Measurements from ENCODE around the gene ENOX1. TPM values are rescaled to one million over a fixed set of nuclear protein-coding genes. Genes with fewer than 3 reads are reported as not detected.

The ENOX1 gene
- total and polyA plus RNA-seq, 2 of the 13 experiments (the other 11 are each of a cell fraction or from before 2014, with no cell fraction given) = not detected

- in situ Hi-C loops (cut with HindIII; ENCODE audit: extremely low pct_ligation_motif_present, low pct_unique_long_range_greater_than_20kb) (no loop called here), intact Hi-C loops (cut with micrococcal nuclease; ENCODE audit: unreplicated experiment) (no loop called here)
- Histone ChIP-seq H3K4me2 (ENCODE audit: low read depth, low read length) (no peak overlapping the region), H3K27me3 (ENCODE audit: control insufficient read depth in 1 of 2, insufficient read depth in 2 of 2, low read length in 2 of 2) (no peaks in the 10 kb centered on the region), H3K9me3 (ENCODE audit: low read length) (peaks cover 3% of the 10 kb centered on the region; the same call in 1 of the 2 replicates), H3K79me2 (ENCODE audit: insufficient read depth, low read length) (no peaks in the 10 kb centered on the region), H3K9ac (ENCODE audit: insufficient read depth, low read depth, low read length) (no peak overlapping the region), H3K27ac (ENCODE audit: extremely low read length, insufficient read depth, low read length) (no peak overlapping the region), H3K4me1 (ENCODE audit: insufficient read depth, low read length) (no peaks in the 10 kb centered on the region), H3K4me3 (replicated peaks in 1 of 3; ENCODE audit: insufficient read depth in 1 of 3, low read depth in 2 of 3, low read length in 3 of 3) (no peak overlapping the region), H2AFZ (ENCODE audit: low read length) (no peak overlapping the region), H4K20me1 (ENCODE audit: insufficient read depth, low read length) (no peaks in the 10 kb centered on the region), H3K36me3 (replicated peaks in 1 of 2; ENCODE audit: control insufficient read depth in 1 of 2, insufficient read depth in 2 of 2, low read length in 2 of 2) (no peaks in the 10 kb centered on the region)
- FAIRE-seq (no peak), DNase-seq (ENCODE audit: low spot score) (no peak), ATAC-seq (no peak)
- BruUV-seq (replicated peaks) = no TSS peak
- TF ChIP-seq GABPA (IDR thresholded peaks at IDR 0.05; ENCODE audit: low read depth, low read length) = no peak
- TF ChIP-seq GABPA (CRISPR knock-in tag; IDR thresholded peaks at IDR 0.05; ENCODE audit: low read depth) = no peak
- TF ChIP-seq DNMT1 (CRISPR knock-in tag; IDR thresholded peaks at IDR 0.05) = no peak
- ChIA-PET CTCF (ENCODE audit: low intra/inter-chr PET ratio, low total read pairs) (no interaction called here), POLR2A (no interaction called here)
These were observed 579.9 kb downstream of the ENOX1 start for GRCh38 chr13:43206838-43207237.

GRCh38 chr13:43205416-43205815 is 581.4 kb downstream of the ENOX1 start:
- no peaks in the 10 kb centered on the region for H3K36me3 ChIP-seq (replicated peaks in 1 of 2; ENCODE audit: control insufficient read depth in 1 of 2, insufficient read depth in 2 of 2, low read length in 2 of 2)
- ChIA-PET CTCF (ENCODE audit: low intra/inter-chr PET ratio, low total read pairs) (no interaction called here), POLR2A (no interaction called here)
- H4K20me1 ChIP-seq (ENCODE audit: insufficient read depth, low read length) = no peaks in the 10 kb centered on the region
- ATAC-seq (no peak), FAIRE-seq (no peak), DNase-seq (ENCODE audit: low spot score) (no peak)
- H3K27me3 ChIP-seq (ENCODE audit: control insufficient read depth in 1 of 2, insufficient read depth in 2 of 2, low read length in 2 of 2) = no peaks in the 10 kb centered on the region
- no peak overlapping the region for H3K9ac ChIP-seq (ENCODE audit: insufficient read depth, low read depth, low read length)
- no peaks in the 10 kb centered on the region for H3K4me1 ChIP-seq (ENCODE audit: insufficient read depth, low read length)
- BruUV-seq (replicated peaks) = no TSS peak
- in situ Hi-C loops (cut with HindIII; ENCODE audit: extremely low pct_ligation_motif_present, low pct_unique_long_range_greater_than_20kb) = no loop called here
- no peak overlapping the region for H3K27ac ChIP-seq (ENCODE audit: extremely low read length, insufficient read depth, low read length)
- no peak overlapping the region for H3K4me3 ChIP-seq (replicated peaks in 1 of 3; ENCODE audit: insufficient read depth in 1 of 3, low read depth in 2 of 3, low read length in 3 of 3)
- H3K9me3 ChIP-seq (ENCODE audit: low read length) = peaks cover 5% of the 10 kb centered on the region; the same call in 1 of the 2 replicates
- H3K4me2 ChIP-seq (ENCODE audit: low read depth, low read length) = no peak overlapping the region
- 38% methylated on average over 4 of the region's 4 CpGs for WGBS (ENCODE audit: low lambda C conversion rate)
- H2AFZ ChIP-seq (ENCODE audit: low read length) = no peak overlapping the region
- H3K79me2 ChIP-seq (ENCODE audit: insufficient read depth, low read length) = no peaks in the 10 kb centered on the region
- intact Hi-C loops (cut with micrococcal nuclease; ENCODE audit: unreplicated experiment) = no loop called here
- TF ChIP-seq ZMAT5 (CRISPR knock-in tag; IDR thresholded peaks at IDR 0.05; ENCODE audit: borderline replicate concordance, low read depth) = no peak
- no peak for TF ChIP-seq KDM5A (IDR thresholded peaks at IDR 0.05; ENCODE audit: borderline replicate concordance, low read length)
- no peak for TF ChIP-seq IRX3 (CRISPR knock-in tag; IDR thresholded peaks at IDR 0.05; ENCODE audit: borderline replicate concordance, low read depth)
- TF ChIP-seq ZNF382 (CRISPR knock-in tag; IDR thresholded peaks at IDR 0.05; ENCODE audit: borderline replicate concordance) = no peak
- TF ChIP-seq RCOR2 (CRISPR knock-in tag; IDR thresholded peaks at IDR 0.05) = no peak
- no peak for TF ChIP-seq TEF (CRISPR knock-in tag; IDR thresholded peaks at IDR 0.05)
- TF ChIP-seq SKI (IDR thresholded peaks at IDR 0.05; ENCODE audit: partially characterized antibody) = no peak
- no peak for TF ChIP-seq SALL2 (CRISPR knock-in tag; IDR thresholded peaks at IDR 0.05)
- no peak for TF ChIP-seq ZNF281 (CRISPR knock-in tag; IDR thresholded peaks at IDR 0.05; ENCODE audit: borderline replicate concordance)
- no peak for TF ChIP-seq ZNF644 (CRISPR knock-in tag; IDR thresholded peaks at IDR 0.05; ENCODE audit: low read depth)
- TF ChIP-seq THYN1 (CRISPR knock-in tag; IDR thresholded peaks at IDR 0.05; ENCODE audit: borderline replicate concordance, low read depth) = no peak
- TF ChIP-seq SRF (IDR thresholded peaks at IDR 0.05; ENCODE audit: low read depth, low read length) = no peak

Measured in HepG2 (cell line).